Esophagus muscularis mucosa (tissue), 4 donors: ENCODE data around the gene TRAK2. TPM values are rescaled to one million over a fixed set of nuclear protein-coding genes. Genes with fewer than 3 reads are reported as not detected.

ENCODE experiments used
- DNase-seq: peaks from one replicate; pipeline ENCODE4 v3.0.0-alpha.2; 2017; ENCODE audit errors: extremely low spot score
- H3K27ac ChIP-seq, 4 donors: fragments of 200-600 bp; sonication (generic); replicated peaks in 1 of 4; 1 replicate in 3 of 4; 2 replicates in 1 of 4; pipeline ENCODE4 v1.5.1; 2016 to 2019; ENCODE audit warnings: mild to moderate bottlenecking in 1 of 4
- H3K27me3 ChIP-seq, 4 donors: fragments of 200-600 bp; sonication (generic); one replicate each; pipeline versions ENCODE4 v1.5.1 to v1.6.0; 2016 to 2019
- H3K36me3 ChIP-seq, 4 donors: fragments of 200-600 bp; sonication (generic); one replicate each; pipeline ENCODE4 v1.5.1; 2016 to 2019
- H3K4me1 ChIP-seq, 4 donors: fragments of 200-600 bp; sonication (generic); one replicate each; pipeline ENCODE4 v1.5.1; 2016 to 2019
- H3K4me3 ChIP-seq, 4 donors: fragments of 200-600 bp; sonication (generic); 1 replicate in 2 of 4; 2 replicates in 2 of 4; pipeline ENCODE4 v1.5.1; 2016 to 2019; ENCODE audit warnings: mild to moderate bottlenecking in 4 of 4, moderate library complexity in 1 of 4
- H3K9me3 ChIP-seq, 4 donors: fragments of 200-600 bp; sonication (generic); 1 replicate in 3 of 4; 2 replicates in 1 of 4; pipeline ENCODE4 v1.5.1; 2016 to 2019
- CTCF ChIP-seq, 3 experiments: fragments of 200-600 bp in 2 of 3; fragments of 450-650 bp in 1 of 3; sonication (generic) in 2 of 3; IDR thresholded peaks; one replicate each; pipeline ENCODE4 v1.5.1; 2017 to 2019; ENCODE audit warnings: antibody characterized with exemption in 3 of 3, mild to moderate bottlenecking in 2 of 3, moderate library complexity in 1 of 3
- EP300 ChIP-seq: sonication (generic); formaldehyde crosslinking; IDR thresholded peaks from one replicate; pipeline ENCODE4 v1.6.1; 2017; ENCODE audit warnings: antibody characterized with exemption
- POLR2A ChIP-seq: fragments of 450-650 bp; IDR thresholded peaks from one replicate; pipeline ENCODE4 v1.6.1; 2017; ENCODE audit warnings: antibody characterized with exemption, moderate library complexity, mild to moderate bottlenecking, low read depth
- POLR2AphosphoS5 ChIP-seq, 2 donors: sonication (generic); formaldehyde crosslinking; IDR thresholded peaks; one replicate each; pipeline ENCODE4 v1.6.1; 2017; ENCODE audit warnings: antibody characterized with exemption in 2 of 2
- WGBS: methylation state at CpG from one replicate; pipeline ENCODE4 v1.1.5; 2018; 5-methylcytosine and 5-hydroxymethylcytosine counted together
- intact Hi-C: fragments of 100-400 bp; cut with DNase I; formaldehyde crosslinking; loops from one replicate; pipeline ENCODE4 v1.15.1; 2023
- total RNA-seq, 4 donors: library from RNA; depleted of rRNA; stranded (reverse); fragments of >200 nt; gene quantifications; one replicate each; pipeline versions ENCODE4 v1.1.0 to v1.2.1, GENCODE V29; 2016

Gene TRAK2
- total RNA-seq, 4 donors from 2014 or later = 73.1 to 114 (median 91.6) TPM

- H3K36me3 ChIP-seq = peaks cover 28 to 83% (median 61%) of the 10 kb centered on the region in 4 donors
- DNase-seq = no peak
These were observed 20.6 kb upstream of the TRAK2 start for GRCh38 chr2:201471732-201472393.

GRCh38 chr2:201470821-201471731, 19.8 kb upstream of the TRAK2 start:
- Histone ChIP-seq H3K4me1 (peaks cover 0 to 9% (median 8%) of the 10 kb centered on the region in 4 donors), H3K4me3 (no peak overlapping the region), H3K27me3 (no peaks in the 10 kb centered on the region), H3K9me3 (no peaks in the 10 kb centered on the region), H3K27ac (no peak overlapping the region), H3K36me3 (peaks cover 28 to 83% (median 62%) of the 10 kb centered on the region in 4 donors)
- no peak for TF ChIP-seq EP300
- TF ChIP-seq POLR2A = no peak
- TF ChIP-seq POLR2AphosphoS5 (IDR thresholded peaks at IDR 0.05) = no peak
- TF ChIP-seq CTCF (IDR thresholded peaks at IDR 0.05) = no peak
- WGBS = 87% methylated on average over 9 of the region's 9 CpGs
- intact Hi-C loops = no loop called here
- no peak for DNase-seq

More at GRCh38 chr2:201471732-201472393, 20.6 kb upstream of the TRAK2 start:
- no peak for TF ChIP-seq CTCF (IDR thresholded peaks at IDR 0.05)
- TF ChIP-seq POLR2AphosphoS5 (IDR thresholded peaks at IDR 0.05) = no peak
- TF ChIP-seq EP300 = no peak
- no peak for TF ChIP-seq POLR2A
- H3K9me3 ChIP-seq = no peaks in the 10 kb centered on the region
- whole genome bisulfite sequencing = 65% methylated on average over 3 of the region's 3 CpGs
- H3K27ac ChIP-seq = no peak overlapping the region
- H3K4me1 ChIP-seq = peaks cover 0 to 7% (median 3%) of the 10 kb centered on the region in 4 donors
- intact Hi-C loops = no loop called here
- no peak overlapping the region for H3K4me3 ChIP-seq
- no peaks in the 10 kb centered on the region for H3K27me3 ChIP-seq

- TF ChIP-seq EP300 (no peak), POLR2A (no peak), POLR2AphosphoS5 (IDR thresholded peaks at IDR 0.05) (no peak), CTCF (IDR thresholded peaks at IDR 0.05) (no peak)
- no peak for DNase-seq
- Histone ChIP-seq H3K4me3 (no peak overlapping the region), H3K4me1 (peaks cover 0 to 27% (median 23%) of the 10 kb centered on the region in 4 donors), H3K9me3 (no peaks in the 10 kb centered on the region), H3K36me3 (peaks cover 14 to 81% (median 57%) of the 10 kb centered on the region in 4 donors), H3K27ac (peak overlapping the region in 1 of 4 donors; percentile 23), H3K27me3 (no peaks in the 10 kb centered on the region)
- intact Hi-C loops = no loop called here
These were observed 16.4 kb upstream of the TRAK2 start for GRCh38 chr2:201467666-201468065.

- H3K27ac ChIP-seq = peak overlapping the region; percentile 37 to 52 (median 43)
These were observed 14.9 kb upstream of the TRAK2 start for GRCh38 chr2:201466050-201466675.

More at GRCh38 chr2:201466050-201466675, 14.9 kb upstream of the TRAK2 start:
- H3K4me1 ChIP-seq = peaks cover 0 to 27% (median 23%) of the 10 kb centered on the region in 4 donors
- H3K4me3 ChIP-seq = no peak overlapping the region
- H3K9me3 ChIP-seq = no peaks in the 10 kb centered on the region
- H3K27me3 ChIP-seq = no peaks in the 10 kb centered on the region
- peaks cover 13 to 81% (median 51%) of the 10 kb centered on the region in 4 donors for H3K36me3 ChIP-seq
- WGBS = 55% methylated on average over 3 of the region's 3 CpGs
- intact Hi-C loops = no loop called here
- TF ChIP-seq POLR2AphosphoS5 (IDR thresholded peaks at IDR 0.05) (no peak), EP300 (no peak), POLR2A (no peak), CTCF (IDR thresholded peaks at IDR 0.05) (no peak)
- no peak for DNase-seq
